ENCODE results near the gene C2orf74. TPM values are rescaled to one million over a fixed set of nuclear protein-coding genes. Genes with fewer than 3 reads are reported as not detected.
"Not testable (repeated sequence)": the region's sequence is repeated elsewhere in the genome, so short reads cannot be mapped to it uniquely, and the experiment has no call there.

The C2orf74 gene
- total RNA-seq, 2 experiments from 2014 or later: 7.6 to 16.1 TPM

GRCh38 chr2:61178603-61179545, 16.9 kb downstream of the C2orf74 start:
- ATAC-seq (ENCODE audit: low read depth) (no peak), DNase-seq (no peak)
- peaks cover 47% of the 10 kb centered on the region for H3K4me1 Mint-ChIP-seq
- POLR2A ChIA-PET: interaction anchor here (1.0 to 3.3 kb wide), 13 partner anchors 10 to 423 kb away, joined by 3 to 23 read pairs (median 8); partner anchors contain the start of genes PAPOLG, PEX13, PUS10 and REL
- peaks cover 40% of the 10 kb centered on the region for H3K36me3 Mint-ChIP-seq
- peaks cover 8% of the 10 kb centered on the region for H3K27me3 Mint-ChIP-seq
- H3K9me3 Mint-ChIP-seq: peaks cover 2% of the 10 kb centered on the region
- H3K27ac Mint-ChIP-seq: peak overlapping the region; percentile 92
- peak overlapping the region; percentile 94 for H3K4me3 Mint-ChIP-seq

- H3K9me3 Mint-ChIP-seq: peaks cover 2% of the 10 kb centered on the region
- ATAC-seq (ENCODE audit: low read depth) (no peak), DNase-seq (no peak)
- peaks cover 47% of the 10 kb centered on the region for H3K36me3 Mint-ChIP-seq
- H3K4me3 Mint-ChIP-seq: peak overlapping the region; percentile 94
- POLR2A ChIA-PET: interaction anchor here (3.0 kb wide), 1 partner anchor 299 kb away, joined by 16 read pairs; the partner anchor contains the start of gene REL
- peaks cover 51% of the 10 kb centered on the region for H3K4me1 Mint-ChIP-seq
- peak overlapping the region; percentile 45 for H3K27ac Mint-ChIP-seq
- H3K27me3 Mint-ChIP-seq: peaks cover 6% of the 10 kb centered on the region
Measured at GRCh38 chr2:61179701-61180639, 18.0 kb downstream of the C2orf74 start.

GRCh38 chr2:61180686-61181085, 18.7 kb downstream of the C2orf74 start:
- POLR2A ChIA-PET: no interaction called here
- ATAC-seq (ENCODE audit: low read depth) (no peak), DNase-seq (no peak)
- H3K9me3 Mint-ChIP-seq: peaks cover 2% of the 10 kb centered on the region
- H3K27ac Mint-ChIP-seq: peak overlapping the region; percentile 18
- peaks cover 3% of the 10 kb centered on the region for H3K27me3 Mint-ChIP-seq
- H3K4me3 Mint-ChIP-seq: peak overlapping the region; percentile 52
- H3K4me1 Mint-ChIP-seq: peaks cover 57% of the 10 kb centered on the region
- H3K36me3 Mint-ChIP-seq: peaks cover 53% of the 10 kb centered on the region

- Mint-ChIP-seq H3K4me1 (peaks cover 53% of the 10 kb centered on the region), H3K27ac (no peak overlapping the region), H3K9me3 (peaks cover 2% of the 10 kb centered on the region), H3K27me3 (no peaks in the 10 kb centered on the region), H3K36me3 (peaks cover 56% of the 10 kb centered on the region), H3K4me3 (peak overlapping the region; percentile 29)
- POLR2A ChIA-PET: interaction anchor here (1.2 kb wide), 1 partner anchor 39 kb away, joined by 3 read pairs; no protein-coding TSS in a partner anchor
- DNase-seq: no peak
- no peak for ATAC-seq (ENCODE audit: low read depth)
Measured at GRCh38 chr2:61181382-61182058, 19.5 kb downstream of the C2orf74 start.

- no peak for ATAC-seq (ENCODE audit: low read depth)
- Mint-ChIP-seq H3K4me1 (peaks cover 53% of the 10 kb centered on the region), H3K36me3 (peaks cover 60% of the 10 kb centered on the region), H3K9me3 (peaks cover 2% of the 10 kb centered on the region), H3K4me3 (no peak overlapping the region), H3K27ac (no peak overlapping the region), H3K27me3 (no peaks in the 10 kb centered on the region)
- POLR2A ChIA-PET: interaction anchor here (1.2 kb wide), 1 partner anchor 40 kb away, joined by 3 read pairs; no protein-coding TSS in a partner anchor
- DNase-seq: no peak
Measured at GRCh38 chr2:61182059-61182383, 20.0 kb downstream of the C2orf74 start.

- DNase-seq (no peak), ATAC-seq (ENCODE audit: low read depth) (no peak)
- H3K27me3 Mint-ChIP-seq: no peaks in the 10 kb centered on the region
- peaks cover 65% of the 10 kb centered on the region for H3K36me3 Mint-ChIP-seq
- peaks cover 49% of the 10 kb centered on the region for H3K4me1 Mint-ChIP-seq
- H3K27ac Mint-ChIP-seq: no peak overlapping the region
- POLR2A ChIA-PET: no interaction called here
- peaks cover 2% of the 10 kb centered on the region for H3K9me3 Mint-ChIP-seq
- no peak overlapping the region for H3K4me3 Mint-ChIP-seq
Measured at GRCh38 chr2:61183795-61184194, 21.8 kb downstream of the C2orf74 start.

GRCh38 chr2:61184263-61184662, 22.3 kb downstream of the C2orf74 start:
- ATAC-seq (ENCODE audit: low read depth): no peak
- Mint-ChIP-seq H3K9me3 (peaks cover 2% of the 10 kb centered on the region), H3K27ac (no peak overlapping the region), H3K36me3 (peaks cover 64% of the 10 kb centered on the region), H3K4me3 (no peak overlapping the region), H3K4me1 (peaks cover 45% of the 10 kb centered on the region), H3K27me3 (no peaks in the 10 kb centered on the region)
- POLR2A ChIA-PET: no interaction called here
- no peak for DNase-seq

GRCh38 chr2:61185231-61185728, 23.3 kb downstream of the C2orf74 start:
- DNase-seq: no peak
- no peaks in the 10 kb centered on the region for H3K27me3 Mint-ChIP-seq
- H3K36me3 Mint-ChIP-seq: peaks cover 66% of the 10 kb centered on the region
- ATAC-seq (ENCODE audit: low read depth): no peak
- H3K9me3 Mint-ChIP-seq: peaks cover 2% of the 10 kb centered on the region
- POLR2A ChIA-PET: no interaction called here
- peaks cover 36% of the 10 kb centered on the region for H3K4me1 Mint-ChIP-seq
- no peak overlapping the region for H3K4me3 Mint-ChIP-seq
- H3K27ac Mint-ChIP-seq: no peak overlapping the region

- no peak overlapping the region for H3K27ac Mint-ChIP-seq
- POLR2A ChIA-PET: no interaction called here
- no peak overlapping the region for H3K4me3 Mint-ChIP-seq
- H3K36me3 Mint-ChIP-seq: peaks cover 60% of the 10 kb centered on the region
- H3K4me1 Mint-ChIP-seq: peaks cover 24% of the 10 kb centered on the region
- peaks cover 2% of the 10 kb centered on the region for H3K9me3 Mint-ChIP-seq
- no peak for DNase-seq
- H3K27me3 Mint-ChIP-seq: no peaks in the 10 kb centered on the region
- no peak for ATAC-seq (ENCODE audit: low read depth)
Measured at GRCh38 chr2:61187085-61187484, 25.1 kb downstream of the C2orf74 start.

GRCh38 chr2:61193670-61194561, 31.9 kb downstream of the C2orf74 start:
- H3K27ac Mint-ChIP-seq: peak overlapping the region; percentile 58

GRCh38 chr2:61194646-61195045, 32.7 kb downstream of the C2orf74 start:
- ATAC-seq (ENCODE audit: low read depth); H3K9me3 Mint-ChIP-seq; DNase-seq; H3K4me3 Mint-ChIP-seq; H3K27ac Mint-ChIP-seq; H3K27me3 Mint-ChIP-seq; POLR2A ChIA-PET: not testable (repeated sequence)
- Mint-ChIP-seq H3K4me1 (peaks cover 12% of the 10 kb centered on the region), H3K36me3 (peaks cover 25% of the 10 kb centered on the region)

More at GRCh38 chr2:61193670-61194561, 31.9 kb downstream of the C2orf74 start:
- Mint-ChIP-seq H3K36me3 (peaks cover 24% of the 10 kb centered on the region), H3K9me3 (no peaks in the 10 kb centered on the region), H3K4me1 (peaks cover 12% of the 10 kb centered on the region), H3K4me3 (no peak overlapping the region), H3K27me3 (no peaks in the 10 kb centered on the region)
- peak; percentile 73 for ATAC-seq (ENCODE audit: low read depth)
- no peak for DNase-seq
- POLR2A ChIA-PET: no interaction called here

- no peak overlapping the region for H3K27ac Mint-ChIP-seq
- DNase-seq (no peak), ATAC-seq (ENCODE audit: low read depth) (no peak)
- POLR2A ChIA-PET: interaction anchor here (2.1 kb wide), 1 partner anchor 19 kb away, joined by 12 read pairs; no protein-coding TSS in a partner anchor
- H3K9me3 Mint-ChIP-seq: no peaks in the 10 kb centered on the region
- no peaks in the 10 kb centered on the region for H3K27me3 Mint-ChIP-seq
- no peak overlapping the region for H3K4me3 Mint-ChIP-seq
- peaks cover 18% of the 10 kb centered on the region for H3K36me3 Mint-ChIP-seq
- peaks cover 9% of the 10 kb centered on the region for H3K4me1 Mint-ChIP-seq
Measured at GRCh38 chr2:61196671-61197070, 34.7 kb downstream of the C2orf74 start.

All from activated naive CD8-positive, alpha-beta T cell treated with anti-CD3 and anti-CD28 coated beads, Interleukin-2, amount 10 ng/mL, durations not matched to agents 7 days and 5 days (primary cell).